Activated T-cell treated with anti-CD3 and anti-CD28 coated beads, Interleukin-2, amount 50 U/mL, for 24 hours (primary cell): ENCODE data around the gene PTPN1.

Source experiments
- DNase-seq: peaks from one replicate; pipeline ENCODE4 v3.0.0-alpha.2; 2020
- H3K27ac Mint-ChIP-seq: 2 replicates; pipeline ENCODE4 v1.8.0; 2020; ENCODE audit warnings: mild to moderate bottlenecking, mixed read lengths
- H3K27me3 Mint-ChIP-seq: 2 replicates; pipeline ENCODE4 v1.8.0; 2020; ENCODE audit warnings: mixed read lengths
- H3K36me3 Mint-ChIP-seq: 2 replicates; pipeline ENCODE4 v1.8.0; 2020; ENCODE audit warnings: low read depth, mixed read lengths
- H3K4me1 Mint-ChIP-seq: 2 replicates; pipeline ENCODE4 v1.8.0; 2020; ENCODE audit warnings: low read depth, mixed read lengths
- H3K4me3 Mint-ChIP-seq: 2 replicates; pipeline ENCODE4 v1.8.0; 2020; ENCODE audit warnings: mild to moderate bottlenecking, moderate library complexity, mixed read lengths
- H3K9me3 Mint-ChIP-seq: 2 replicates; pipeline ENCODE4 v1.8.0; 2020; ENCODE audit warnings: mixed read lengths

The PTPN1 gene

DNA sequence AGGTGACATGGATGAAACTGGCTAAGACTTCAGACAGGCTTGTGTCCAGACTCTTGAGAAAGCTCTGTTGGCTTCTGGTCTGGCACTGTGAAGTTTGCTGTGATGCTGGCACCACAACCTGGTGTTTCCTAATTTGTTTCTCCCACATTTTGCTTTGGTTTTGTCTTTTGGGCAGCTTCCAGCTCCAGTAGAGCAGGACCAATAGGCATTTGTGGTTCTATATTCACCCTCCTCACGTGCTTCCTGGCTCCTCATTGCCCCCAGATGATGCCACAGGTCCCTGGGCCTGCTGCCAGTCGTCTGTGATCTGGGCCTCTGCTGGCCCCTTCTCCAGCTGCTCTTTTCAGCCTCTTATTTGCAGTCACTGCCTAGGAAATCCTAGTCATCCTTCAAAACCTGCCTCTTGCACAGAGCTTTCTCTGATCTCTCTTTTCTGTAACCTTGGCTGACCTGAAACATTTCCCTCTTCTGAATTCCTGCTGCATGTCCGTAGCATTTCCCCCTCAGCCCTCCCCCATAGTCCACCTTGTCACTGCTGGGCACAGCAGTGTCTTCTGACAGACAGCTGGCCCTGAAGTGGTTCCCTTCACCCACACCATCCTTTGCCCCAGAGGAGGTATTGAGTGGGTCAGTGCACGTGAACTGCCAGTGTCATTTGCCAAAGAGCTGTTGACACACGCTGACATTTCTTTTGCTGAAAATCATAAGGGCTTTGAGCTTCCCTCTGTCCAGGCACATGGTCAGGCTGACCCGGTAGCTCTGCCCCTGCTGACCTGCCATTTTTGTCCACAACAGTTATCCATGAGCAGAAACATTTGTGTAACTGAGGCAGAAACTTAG lies 63.0 kb downstream of the PTPN1 start:
- H3K27me3 Mint-ChIP-seq = no peaks in the 10 kb centered on the region
- H3K4me3 Mint-ChIP-seq = no peak overlapping the region
- H3K4me1 Mint-ChIP-seq = peaks cover 70% of the 10 kb centered on the region
- no peaks in the 10 kb centered on the region for H3K9me3 Mint-ChIP-seq
- H3K36me3 Mint-ChIP-seq = peaks cover 91% of the 10 kb centered on the region
- no peak for DNase-seq
- peak overlapping the region; percentile 80 for H3K27ac Mint-ChIP-seq

DNA sequence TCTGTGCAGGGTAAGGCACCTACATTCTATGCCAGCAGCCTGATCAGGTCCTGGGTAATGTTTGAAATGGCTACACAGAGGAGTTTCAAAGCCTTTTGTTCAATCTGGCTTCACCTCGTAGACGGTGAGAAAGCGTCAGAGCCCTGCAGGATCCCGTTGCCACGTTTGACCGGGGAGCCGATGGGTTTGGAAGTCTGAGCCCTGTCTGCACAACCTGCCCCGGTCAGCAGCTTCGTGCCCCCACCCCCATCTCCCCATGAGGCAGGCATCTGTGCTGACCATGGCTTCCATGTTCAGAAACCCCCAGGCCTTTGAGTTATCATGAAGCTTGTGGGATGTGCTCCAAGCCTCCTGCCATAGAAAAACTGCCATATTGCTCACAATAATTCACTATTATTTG lies 63.9 kb downstream of the PTPN1 start:
- peak overlapping the region; percentile 77 for H3K27ac Mint-ChIP-seq
- no peaks in the 10 kb centered on the region for H3K9me3 Mint-ChIP-seq
- H3K36me3 Mint-ChIP-seq = peaks cover 91% of the 10 kb centered on the region
- H3K4me3 Mint-ChIP-seq = no peak overlapping the region
- no peaks in the 10 kb centered on the region for H3K27me3 Mint-ChIP-seq
- DNase-seq = no peak
- H3K4me1 Mint-ChIP-seq = peaks cover 62% of the 10 kb centered on the region

- Mint-ChIP-seq H3K9me3 (no peaks in the 10 kb centered on the region), H3K4me1 (peaks cover 57% of the 10 kb centered on the region), H3K27ac (peak overlapping the region; percentile 77), H3K27me3 (no peaks in the 10 kb centered on the region), H3K36me3 (peaks cover 91% of the 10 kb centered on the region), H3K4me3 (no peak overlapping the region)
- no peak for DNase-seq
These were observed 64.4 kb downstream of the PTPN1 start for GRCh38 chr20:50574586-50574985.

DNA sequence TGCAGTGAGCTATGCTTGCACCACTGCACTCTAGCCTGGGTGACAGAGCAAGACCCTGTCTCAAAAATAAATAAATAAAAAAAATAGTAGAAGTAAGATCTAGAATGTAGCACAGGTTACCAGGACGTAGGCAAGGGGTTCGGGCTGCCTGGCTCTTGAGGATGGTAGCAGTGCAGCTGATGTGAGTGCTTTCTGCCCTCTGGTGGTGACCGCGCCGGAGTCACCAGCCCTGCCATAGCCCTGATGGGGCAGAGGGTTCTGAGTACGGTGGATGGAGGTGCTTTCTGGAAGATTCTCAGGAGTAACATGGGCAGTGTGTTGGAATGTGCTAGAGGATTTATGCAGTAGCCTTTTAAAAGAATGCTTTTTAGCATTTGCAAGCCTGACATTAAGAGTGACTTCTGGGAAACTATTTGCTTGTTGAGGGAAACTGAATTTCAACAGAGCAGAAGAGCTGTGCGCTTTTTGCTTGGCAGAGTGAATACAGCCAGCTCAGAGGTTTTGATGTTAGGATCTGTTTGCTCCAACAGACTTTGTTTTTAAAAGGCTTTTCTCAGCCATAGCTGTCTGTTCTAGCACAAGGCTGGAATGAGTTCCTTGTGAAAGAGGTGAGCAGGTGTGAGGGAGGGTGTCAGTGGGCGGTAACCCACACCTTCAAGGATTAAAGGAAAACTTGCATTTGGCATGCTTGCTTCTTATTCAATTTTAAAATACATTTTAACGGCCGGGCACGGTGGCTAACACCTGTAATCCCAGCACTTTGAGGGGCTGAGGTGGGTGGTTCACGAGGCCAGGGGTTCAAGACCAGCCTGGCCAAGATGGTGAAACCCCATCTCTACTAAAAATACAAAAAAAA lies 65.9 kb downstream of the PTPN1 start:
- Mint-ChIP-seq H3K9me3 (no peaks in the 10 kb centered on the region), H3K27ac (peak overlapping the region; percentile 88), H3K4me3 (no peak overlapping the region), H3K4me1 (peaks cover 42% of the 10 kb centered on the region), H3K27me3 (no peaks in the 10 kb centered on the region), H3K36me3 (peaks cover 92% of the 10 kb centered on the region)
- peak; percentile 79 for DNase-seq

GRCh38 chr20:50577175-50578018 lies 67.2 kb downstream of the PTPN1 start:
- peak overlapping the region; percentile 82 for H3K27ac Mint-ChIP-seq
- H3K4me3 Mint-ChIP-seq = no peak overlapping the region
- DNase-seq = no peak
- H3K9me3 Mint-ChIP-seq = no peaks in the 10 kb centered on the region
- H3K4me1 Mint-ChIP-seq = peaks cover 30% of the 10 kb centered on the region
- H3K27me3 Mint-ChIP-seq = no peaks in the 10 kb centered on the region
- peaks cover 92% of the 10 kb centered on the region for H3K36me3 Mint-ChIP-seq

DNA sequence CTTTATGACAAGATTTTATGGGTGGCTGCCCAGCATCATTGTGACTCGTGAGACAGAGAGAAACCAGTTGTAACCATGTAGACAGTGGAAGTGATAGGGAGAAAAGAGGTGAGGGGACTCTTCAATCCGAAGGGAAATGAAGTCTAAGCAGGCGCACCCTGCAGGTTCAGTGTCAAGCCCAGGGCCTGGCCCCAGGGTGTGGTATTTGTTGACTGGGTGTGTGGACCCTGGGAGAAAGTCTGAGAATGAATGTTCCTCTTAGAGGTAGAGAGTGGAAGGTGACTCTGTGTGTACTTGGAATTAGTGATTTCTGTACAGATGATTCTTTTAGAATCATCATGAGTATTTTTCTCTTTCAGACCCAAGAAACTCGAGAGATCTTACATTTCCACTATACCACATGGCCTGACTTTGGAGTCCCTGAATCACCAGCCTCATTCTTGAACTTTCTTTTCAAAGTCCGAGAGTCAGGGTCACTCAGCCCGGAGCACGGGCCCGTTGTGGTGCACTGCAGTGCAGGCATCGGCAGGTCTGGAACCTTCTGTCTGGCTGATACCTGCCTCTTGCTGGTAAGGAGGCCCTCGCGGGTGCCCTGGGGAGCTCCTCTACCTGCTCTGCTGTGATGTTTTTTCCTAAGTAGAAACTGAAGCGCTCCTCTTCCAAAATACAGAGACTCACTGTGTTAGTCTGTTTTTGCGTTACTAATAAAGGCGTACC lies 68.0 kb downstream of the PTPN1 start:
- H3K4me3 Mint-ChIP-seq = no peak overlapping the region
- DNase-seq = peak; percentile 26
- no peaks in the 10 kb centered on the region for H3K27me3 Mint-ChIP-seq
- peaks cover 93% of the 10 kb centered on the region for H3K36me3 Mint-ChIP-seq
- peak overlapping the region; percentile 82 for H3K27ac Mint-ChIP-seq
- peaks cover 24% of the 10 kb centered on the region for H3K4me1 Mint-ChIP-seq
- H3K9me3 Mint-ChIP-seq = no peaks in the 10 kb centered on the region

DNA sequence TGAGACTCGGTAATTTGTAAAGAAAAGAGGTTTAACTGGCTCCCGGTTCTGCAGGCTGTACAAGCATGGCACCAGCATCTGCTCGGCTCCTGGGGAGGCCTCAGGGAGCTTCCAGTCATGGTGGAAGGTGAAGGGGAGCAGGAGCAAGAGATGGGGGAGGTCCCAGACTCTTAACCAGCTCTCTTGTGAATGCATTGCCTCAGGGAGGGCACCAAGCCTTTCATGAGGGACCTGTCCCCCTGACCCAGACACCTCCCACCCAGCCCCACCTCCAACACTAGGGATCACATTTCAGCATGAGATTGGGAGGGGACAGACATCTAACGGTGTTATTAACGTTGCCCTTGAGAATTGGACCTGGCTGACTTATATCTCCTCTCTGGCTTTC lies 68.6 kb downstream of the PTPN1 start:
- DNase-seq = no peak
- peaks cover 93% of the 10 kb centered on the region for H3K36me3 Mint-ChIP-seq
- H3K27ac Mint-ChIP-seq = peak overlapping the region; percentile 82
- H3K4me1 Mint-ChIP-seq = peaks cover 20% of the 10 kb centered on the region
- H3K4me3 Mint-ChIP-seq = no peak overlapping the region
- H3K27me3 Mint-ChIP-seq = no peaks in the 10 kb centered on the region
- no peaks in the 10 kb centered on the region for H3K9me3 Mint-ChIP-seq

GRCh38 chr20:50579511-50579910 lies 69.3 kb downstream of the PTPN1 start:
- Mint-ChIP-seq H3K4me1 (peaks cover 19% of the 10 kb centered on the region), H3K36me3 (peaks cover 91% of the 10 kb centered on the region), H3K9me3 (no peaks in the 10 kb centered on the region), H3K27ac (peak overlapping the region; percentile 82), H3K4me3 (no peak overlapping the region), H3K27me3 (no peaks in the 10 kb centered on the region)
- no peak for DNase-seq

GRCh38 chr20:50580016-50580747 lies 70.0 kb downstream of the PTPN1 start:
- Mint-ChIP-seq H3K4me3 (no peak overlapping the region), H3K4me1 (peaks cover 15% of the 10 kb centered on the region), H3K27ac (peak overlapping the region; percentile 68), H3K9me3 (no peaks in the 10 kb centered on the region), H3K36me3 (peaks cover 91% of the 10 kb centered on the region), H3K27me3 (no peaks in the 10 kb centered on the region)
- DNase-seq = peak; percentile 74

DNA sequence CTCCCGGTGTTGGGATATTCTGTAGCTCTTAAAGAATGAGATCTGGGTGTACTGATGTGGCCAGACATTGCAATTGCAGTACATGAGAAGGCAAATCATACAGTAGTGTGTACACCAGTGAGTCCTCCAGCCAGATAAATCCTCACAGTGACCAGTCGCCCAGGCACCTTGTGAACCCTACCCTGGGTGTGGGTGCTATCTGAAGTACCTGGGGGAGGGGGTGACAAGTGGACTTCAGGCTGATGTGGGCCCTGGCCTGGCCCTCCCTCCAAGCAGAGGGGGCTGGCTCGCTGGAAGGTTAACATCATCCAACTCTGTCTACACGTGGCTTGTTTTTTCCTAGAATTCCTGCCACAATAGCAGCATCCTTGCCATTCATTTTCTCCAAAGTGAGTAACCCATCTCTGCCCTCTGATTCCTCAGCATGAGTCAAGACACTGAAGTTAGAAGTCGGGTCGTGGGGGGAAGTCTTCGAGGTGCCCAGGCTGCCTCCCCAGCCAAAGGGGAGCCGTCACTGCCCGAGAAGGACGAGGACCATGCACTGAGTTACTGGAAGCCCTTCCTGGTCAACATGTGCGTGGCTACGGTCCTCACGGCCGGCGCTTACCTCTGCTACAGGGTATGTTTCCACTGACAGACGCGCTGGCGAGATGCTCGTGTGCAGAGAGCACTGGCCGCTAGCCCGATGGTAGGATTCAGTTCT lies 70.8 kb downstream of the PTPN1 start:
- peaks cover 10% of the 10 kb centered on the region for H3K4me1 Mint-ChIP-seq
- H3K4me3 Mint-ChIP-seq = no peak overlapping the region
- no peaks in the 10 kb centered on the region for H3K27me3 Mint-ChIP-seq
- H3K27ac Mint-ChIP-seq = peak overlapping the region; percentile 47
- no peak for DNase-seq
- no peaks in the 10 kb centered on the region for H3K9me3 Mint-ChIP-seq
- peaks cover 93% of the 10 kb centered on the region for H3K36me3 Mint-ChIP-seq

- Mint-ChIP-seq H3K9me3 (no peaks in the 10 kb centered on the region), H3K27ac (peak overlapping the region; percentile 75)
These were observed 71.9 kb downstream of the PTPN1 start for GRCh38 chr20:50582092-50582491.

GRCh38 chr20:50582591-50583234 lies 72.5 kb downstream of the PTPN1 start:
- peaks cover 4% of the 10 kb centered on the region for H3K4me1 Mint-ChIP-seq
- no peaks in the 10 kb centered on the region for H3K27me3 Mint-ChIP-seq
- no peaks in the 10 kb centered on the region for H3K9me3 Mint-ChIP-seq
- H3K4me3 Mint-ChIP-seq = no peak overlapping the region
- DNase-seq = no peak
- no peak overlapping the region for H3K27ac Mint-ChIP-seq
- H3K36me3 Mint-ChIP-seq = peaks cover 97% of the 10 kb centered on the region

More at GRCh38 chr20:50582092-50582491, 71.9 kb downstream of the PTPN1 start:
- DNase-seq = no peak
- Mint-ChIP-seq H3K27me3 (no peaks in the 10 kb centered on the region), H3K4me3 (no peak overlapping the region), H3K4me1 (peaks cover 6% of the 10 kb centered on the region), H3K36me3 (peaks cover 98% of the 10 kb centered on the region)
